ENCODE data around the gene ZNF493. TPM values are rescaled to one million over a fixed set of nuclear protein-coding genes. Genes with fewer than 3 reads are reported as not detected.

The ZNF493 gene
- polyA plus RNA-seq, 1 experiment, result 3.9 TPM

DNA sequence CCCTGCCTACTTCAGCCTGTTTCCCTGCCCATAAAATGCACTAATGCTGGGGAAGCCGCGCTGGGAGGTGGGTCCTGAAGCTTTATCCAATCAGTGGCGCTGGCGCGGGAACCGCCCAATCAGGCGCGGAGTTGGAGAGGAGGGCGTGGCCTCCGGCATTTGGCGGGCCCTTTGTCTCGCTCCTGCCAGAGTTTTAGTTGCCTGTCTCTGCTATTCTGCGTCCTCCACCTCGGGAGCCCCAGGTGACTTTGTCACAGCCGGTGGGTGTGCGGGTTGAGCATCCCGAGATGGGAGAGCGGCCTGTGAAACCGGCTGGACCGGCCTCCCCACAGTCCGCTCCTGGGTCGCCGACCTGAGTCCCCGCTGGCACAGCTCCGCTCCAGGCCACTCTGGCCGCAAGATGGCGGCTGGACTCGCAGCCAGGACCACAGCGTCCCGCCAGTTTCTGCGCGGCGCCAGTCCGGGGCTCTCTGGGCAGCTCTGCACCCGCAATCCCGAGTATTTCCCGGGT is 77.8 kb downstream of the ZNF493 start:
- Histone ChIP-seq H3K36me3 (ENCODE audit: control insufficient read depth, insufficient read depth, low read length) (no peaks in the 10 kb centered on the region), H3K27me3 (ENCODE audit: control insufficient read depth, insufficient read depth, low read length) (no peaks in the 10 kb centered on the region), H3K4me3 (ENCODE audit: low read depth, low read length) (peak overlapping the region; percentile 56)
- no peak for TF ChIP-seq CTCF (IDR thresholded peaks at IDR 0.05; ENCODE audit: insufficient read depth, low read depth, low read length)
- CTCF ChIA-PET, result no interaction called here
- no peak for DNase-seq (ENCODE audit: low read depth)
- POLR2A ChIA-PET, result no interaction called here

Other genes starting within 250 kb of the ZNF493 start
- gene ZNF708, start 67.7 kb upstream of the ZNF493 start, polyA plus RNA-seq (2011; rRNA removed), result 1.8 and 2.1 TPM in 2 replicates
- gene ZNF738, start 38.1 kb upstream of the ZNF493 start, polyA plus RNA-seq (2011; rRNA removed), result 4.2 and 6.4 TPM in 2 replicates
- 3.3 and 4.1 TPM in 2 replicates for gene ZNF429, start 108.5 kb downstream of the ZNF493 start, polyA plus RNA-seq (2011; rRNA removed)